HCT116 (cell line): Measurements from ENCODE around the gene ATAT1. TPM values are rescaled to one million over a fixed set of nuclear protein-coding genes. Genes with fewer than 3 reads are reported as not detected.

Source experiments
- ATAC-seq: fragments of 200-7000 bp; cut with Tn5 transposase; 2 replicates; pipeline ENCODE4 v1.9.1; 2020; ENCODE audit warnings: mild to moderate bottlenecking, moderate library complexity
- BruUV-seq: library from RNA; stranded (reverse); fragments of 400-500 nt; replicated peaks from 2 replicates; lab custom pipeline; 2021; lab: Mats Ljungman, UMichigan
- CTCF ChIA-PET: fragments of 300-600 bp; sonication (Branson Sonifier 250); formaldehyde crosslinking; loops from one replicate; lab custom pipeline; 2021; ENCODE audit warnings: antibody characterized with exemption; lab: Charles Lee
- POLR2A ChIA-PET: fragments of 300-600, 350-600 bp; sonication (Branson Sonifier 250); formaldehyde crosslinking; loops from one replicate; lab custom pipeline; 2021; ENCODE audit warnings: antibody characterized with exemption; lab: Charles Lee
- RAD21 ChIA-PET, 2 experiments: fragments of 300-600 bp; sonication (Branson Sonifier 250); formaldehyde crosslinking; loops; one replicate each; lab custom pipeline; 2023; ENCODE audit warnings: low total read pairs in 2 of 2; ENCODE audit not compliant: uncharacterized antibody in 2 of 2, unreplicated experiment in 2 of 2, low non-redundant PET in 1 of 2; lab: Charles Lee
- DNase-seq: peaks from one replicate; pipeline ENCODE4 v3.0.0-alpha.2; 2010; ENCODE audit warnings: low read depth, low spot score
- H2AFZ ChIP-seq: fragments of 200-600 bp; shearing (Covaris generic), sonication (generic); 2 replicates; pipeline ENCODE4 v1.6.1; 2017; ENCODE audit warnings: low read depth, mixed run types, mixed read lengths, antibody characterized with exemption, low read length; ENCODE audit not compliant: poor library complexity, severe bottlenecking
- H3K27ac ChIP-seq: 2 replicates; pipeline ENCODE4 v1.5.1; 2012; ENCODE audit warnings: low read depth, low read length
- H3K27me3 ChIP-seq: fragments of 200-600 bp; sonication (generic); 2 replicates; pipeline ENCODE4 v1.6.1; 2016; ENCODE audit warnings: mixed run types, low read length, mixed read lengths; ENCODE audit not compliant: insufficient read depth
- H3K36me3 ChIP-seq, 2 experiments: fragments of 200-500 bp in 1 of 2; fragments of 200-600 bp in 1 of 2; sonication (Bioruptor generic) in 1 of 2; sonication (generic) in 1 of 2; 2 replicates each; pipeline versions ENCODE4 v1.5.1 to v1.6.1; 2014 to 2016; ENCODE audit warnings: low read length in 2 of 2, inconsistent platforms in 1 of 2, mixed read lengths in 1 of 2, mixed run types in 1 of 2; ENCODE audit not compliant: insufficient read depth in 2 of 2, control insufficient read depth in 1 of 2
- H3K4me1 ChIP-seq, 2 experiments: fragments of 200-600 bp in 1 of 2; sonication (generic) in 1 of 2; 2 replicates each; pipeline versions ENCODE4 v1.5.1 to v1.6.1; 2012 to 2017; ENCODE audit warnings: low read length in 2 of 2, inconsistent platforms in 1 of 2, mild to moderate bottlenecking in 1 of 2, mixed read lengths in 1 of 2, mixed run types in 1 of 2, moderate library complexity in 1 of 2; ENCODE audit not compliant: insufficient read depth in 2 of 2, control insufficient read depth in 1 of 2
- H3K4me2 ChIP-seq: fragments of 200-600 bp; sonication (generic); 2 replicates; pipeline ENCODE4 v1.6.1; 2017; ENCODE audit warnings: mixed run types, low read length, mixed read lengths
- H3K4me3 ChIP-seq, 2 experiments: fragments of 200-600 bp in 1 of 2; sonication (generic) in 1 of 2; replicated peaks in 1 of 2; 2 replicates each; pipeline ENCODE4 v1.5.1; 2011 to 2016; ENCODE audit warnings: low read length in 2 of 2, control low read depth in 1 of 2, low read depth in 1 of 2, mild to moderate bottlenecking in 1 of 2, mixed read lengths in 1 of 2, mixed run types in 1 of 2
- H3K79me2 ChIP-seq: fragments of 200-600 bp; sonication (generic); 2 replicates; pipeline ENCODE4 v1.6.1; 2017; ENCODE audit warnings: mild to moderate bottlenecking, mixed run types, low read length, moderate library complexity, mixed read lengths; ENCODE audit not compliant: insufficient read depth
- H3K9ac ChIP-seq: fragments of 200-600 bp; sonication (generic); 2 replicates; pipeline ENCODE4 v1.6.1; 2016; ENCODE audit warnings: low read length, mixed read lengths
- H3K9me2 ChIP-seq: fragments of 200-600 bp; sonication (generic), shearing (Covaris generic); 2 replicates; pipeline ENCODE4 v1.6.1; 2017; ENCODE audit warnings: mixed run types, mild to moderate bottlenecking, moderate library complexity; ENCODE audit not compliant: insufficient read depth
- H3K9me3 ChIP-seq, 2 experiments: fragments of 200-500 bp in 1 of 2; fragments of 200-600 bp in 1 of 2; sonication (Bioruptor generic) in 1 of 2; sonication (generic) in 1 of 2; 2 replicates each; pipeline ENCODE4 v1.6.1; 2014 to 2017; ENCODE audit warnings: low read length in 2 of 2, mixed read lengths in 2 of 2, inconsistent platforms in 1 of 2, low read depth in 1 of 2, mild to moderate bottlenecking in 1 of 2, mixed run types in 1 of 2, moderate library complexity in 1 of 2; ENCODE audit not compliant: control insufficient read depth in 1 of 2, insufficient read depth in 1 of 2
- H4K20me1 ChIP-seq: fragments of 200-600 bp; sonication (generic), shearing (Covaris generic); 2 replicates; pipeline ENCODE4 v1.6.1; 2017; ENCODE audit warnings: mixed run types, mild to moderate bottlenecking, moderate library complexity; ENCODE audit not compliant: insufficient read depth
- ATF3 ChIP-seq: IDR thresholded peaks from 2 replicates; pipeline ENCODE4 v1.6.1; 2012
- CBX3 ChIP-seq: IDR thresholded peaks from 2 replicates; pipeline ENCODE4 v1.6.1; 2012; ENCODE audit warnings: low read depth
- CEBPB ChIP-seq: IDR thresholded peaks from 2 replicates; pipeline ENCODE4 v1.6.1; 2012; ENCODE audit warnings: low read depth
- EGR1 ChIP-seq: IDR thresholded peaks from 2 replicates; pipeline ENCODE4 v1.6.1; 2012; ENCODE audit warnings: low read depth
- ELF1 ChIP-seq: IDR thresholded peaks from 2 replicates; pipeline ENCODE4 v1.6.1; 2012; ENCODE audit warnings: low read depth, borderline replicate concordance
- EZH2 ChIP-seq: fragments of 200-600 bp; sonication (generic); IDR thresholded peaks from 2 replicates; pipeline ENCODE4 v1.6.1; 2017; ENCODE audit warnings: antibody characterized with exemption, mixed run types
- EZH2phosphoT487 ChIP-seq: fragments of 200-600 bp; IDR thresholded peaks from 2 replicates; pipeline ENCODE4 v1.6.1; 2018; ENCODE audit warnings: antibody characterized with exemption, borderline replicate concordance
- POLR2A ChIP-seq: IDR thresholded peaks from 2 replicates; pipeline ENCODE4 v1.7.0; 2011; ENCODE audit warnings: borderline replicate concordance; ENCODE audit not compliant: insufficient read depth, insufficient read length; ENCODE audit errors: extremely low read depth
- POLR2AphosphoS5 ChIP-seq: IDR thresholded peaks from 2 replicates; pipeline ENCODE4 v1.6.1; 2011; ENCODE audit warnings: mild to moderate bottlenecking, low read depth, low read length, moderate library complexity
- RAD21 ChIP-seq: IDR thresholded peaks from 2 replicates; pipeline ENCODE4 v1.6.1; 2012; ENCODE audit warnings: low read depth, mild to moderate bottlenecking
- SP1 ChIP-seq: IDR thresholded peaks from 2 replicates; pipeline ENCODE4 v1.6.1; 2012; ENCODE audit warnings: low read depth
- SRF ChIP-seq: IDR thresholded peaks from 2 replicates; pipeline ENCODE4 v1.6.1; 2012; ENCODE audit warnings: low read depth
- TCF7L2 ChIP-seq: IDR thresholded peaks from 2 replicates; pipeline ENCODE4 v1.7.0; 2011; ENCODE audit warnings: borderline replicate concordance, inconsistent platforms; ENCODE audit not compliant: insufficient read depth, insufficient read length; ENCODE audit errors: extremely low read depth
- ZNF274 ChIP-seq: fragments of 200-500 bp; sonication (Bioruptor generic); IDR thresholded peaks from 2 replicates; pipeline ENCODE4 v1.6.1; 2014; ENCODE audit warnings: mild to moderate bottlenecking, low read depth, low read length, inconsistent platforms
- intact Hi-C: fragments of 100-400 bp; cut with micrococcal nuclease; formaldehyde crosslinking; loops from 2 replicates; pipeline ENCODE4 v1.10.0; 2022
- total RNA-seq: library from RNA; stranded (reverse); gene quantifications from one replicate; pipeline ENCODE4 v1.2.1, GENCODE V29; 2021; ENCODE audit not compliant: unreplicated experiment
- TF ChIP-seq, protein P1 (sequence below): IDR thresholded peaks from 2 replicates; pipeline ENCODE4 v1.6.1; 2011; ENCODE audit warnings: mild to moderate bottlenecking, low read length, moderate library complexity; ENCODE audit not compliant: insufficient replicate concordance; ENCODE audit errors: extremely low read depth
- TF ChIP-seq, protein P2 (sequence below): IDR thresholded peaks from 2 replicates; pipeline ENCODE4 v1.6.1; 2012

ATAT1 gene
- total RNA-seq, 1 experiment from 2014 or later = 19.8 TPM

GRCh38 chr6:30590509-30590908 lies 36.2 kb upstream of the ATAT1 start:
- no peaks in the 10 kb centered on the region for H3K27me3 ChIP-seq
- no peak overlapping the region for H3K4me2 ChIP-seq
- H3K9me3 ChIP-seq = no peaks in the 10 kb centered on the region
- peaks cover 47 to 54% of the 10 kb centered on the region in 2 experiments for H3K36me3 ChIP-seq
- intact Hi-C loops = no loop called here
- DNase-seq (no peak), ATAC-seq (no peak)
- H3K4me3 ChIP-seq = no peak overlapping the region
- CTCF ChIA-PET = no interaction called here
- RAD21 ChIA-PET = no interaction called here
- POLR2A ChIA-PET = no interaction called here
- no peaks in the 10 kb centered on the region; the same call in 1 of the 2 replicates for H4K20me1 ChIP-seq
- no peaks in the 10 kb centered on the region for H3K9me2 ChIP-seq
- peaks cover 0 to 3% of the 10 kb centered on the region in 2 experiments; a peak in 1 of 4 replicates for H3K4me1 ChIP-seq
- H3K9ac ChIP-seq = no peak overlapping the region
- TF ChIP-seq ATF3 (no peak), ELF1 (no peak), POLR2AphosphoS5 (no peak), EGR1 (no peak), SP1 (no peak), CEBPB (no peak), EZH2 (no peak), RAD21 (no peak), ZNF274 (no peak), EZH2phosphoT487 (no peak), SRF (no peak), CBX3 (no peak), POLR2A (no peak), TCF7L2 (no peak)
- TF ChIP-seq, protein P1, sequence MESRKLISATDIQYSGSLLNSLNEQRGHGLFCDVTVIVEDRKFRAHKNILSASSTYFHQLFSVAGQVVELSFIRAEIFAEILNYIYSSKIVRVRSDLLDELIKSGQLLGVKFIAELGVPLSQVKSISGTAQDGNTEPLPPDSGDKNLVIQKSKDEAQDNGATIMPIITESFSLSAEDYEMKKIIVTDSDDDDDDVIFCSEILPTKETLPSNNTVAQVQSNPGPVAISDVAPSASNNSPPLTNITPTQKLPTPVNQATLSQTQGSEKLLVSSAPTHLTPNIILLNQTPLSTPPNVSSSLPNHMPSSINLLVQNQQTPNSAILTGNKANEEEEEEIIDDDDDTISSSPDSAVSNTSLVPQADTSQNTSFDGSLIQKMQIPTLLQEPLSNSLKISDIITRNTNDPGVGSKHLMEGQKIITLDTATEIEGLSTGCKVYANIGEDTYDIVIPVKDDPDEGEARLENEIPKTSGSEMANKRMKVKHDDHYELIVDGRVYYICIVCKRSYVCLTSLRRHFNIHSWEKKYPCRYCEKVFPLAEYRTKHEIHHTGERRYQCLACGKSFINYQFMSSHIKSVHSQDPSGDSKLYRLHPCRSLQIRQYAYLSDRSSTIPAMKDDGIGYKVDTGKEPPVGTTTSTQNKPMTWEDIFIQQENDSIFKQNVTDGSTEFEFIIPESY = no peak
- TF ChIP-seq, protein P2, sequence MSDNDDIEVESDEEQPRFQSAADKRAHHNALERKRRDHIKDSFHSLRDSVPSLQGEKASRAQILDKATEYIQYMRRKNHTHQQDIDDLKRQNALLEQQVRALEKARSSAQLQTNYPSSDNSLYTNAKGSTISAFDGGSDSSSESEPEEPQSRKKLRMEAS = no peak
- peak overlapping the region; percentile 41; the same call in 1 of the 2 replicates for H3K27ac ChIP-seq
- BruUV-seq = no TSS peak
- peaks cover 37% of the 10 kb centered on the region; the same call in 1 of the 2 replicates for H3K79me2 ChIP-seq
- H2AFZ ChIP-seq = no peak overlapping the region
